ENCODE measurements around the gene PHACTR3.

Gene PHACTR3

DNA sequence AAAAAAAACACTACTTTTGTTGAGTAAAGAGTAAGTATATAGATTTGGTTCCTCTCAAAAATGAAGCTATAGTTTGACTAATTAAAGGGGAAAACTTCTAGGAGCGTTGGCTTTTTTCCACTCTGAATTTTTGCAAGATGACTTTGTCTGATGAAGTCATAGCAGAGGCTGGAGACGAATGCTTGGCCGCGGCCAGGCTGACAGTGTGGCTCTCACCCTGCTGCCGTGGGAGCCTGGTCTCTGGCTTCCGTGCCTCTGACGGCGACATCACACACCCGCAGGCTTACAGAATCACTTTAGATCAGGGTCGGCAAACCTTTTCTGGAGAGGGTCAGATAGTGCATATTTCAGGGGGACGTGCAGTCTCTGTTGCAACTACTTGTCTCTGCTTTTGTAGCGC is 145.0 kb downstream of the PHACTR3 start:
- no peak overlapping the region for H2AFZ ChIP-seq (ENCODE audit: low read depth, low read length)
- H3K79me1 ChIP-seq (replicated peaks; ENCODE audit: low read length, poor library complexity, severe bottlenecking) = no peaks in the 10 kb centered on the region
- H3K4ac ChIP-seq (ENCODE audit: low read depth in 1 of 2, low read length in 2 of 2) = no peak overlapping the region
- no peak overlapping the region for H2BK12ac ChIP-seq (ENCODE audit: low read length in 2 of 2)
- H2BK120ac ChIP-seq (ENCODE audit: low read depth, low read length) = no peak overlapping the region
- no peak overlapping the region for H3K4me2 ChIP-seq (ENCODE audit: low read length, poor library complexity, severe bottlenecking)
- H3K14ac ChIP-seq (ENCODE audit: low read length in 2 of 2) = no peak overlapping the region
- no peak overlapping the region for H4K8ac ChIP-seq (ENCODE audit: low read length)
- H3K23ac ChIP-seq (ENCODE audit: low read length in 2 of 2) = no peak overlapping the region
- H3K9ac ChIP-seq (ENCODE audit: low read length) = peak overlapping the region; percentile 80
- H3K4me3 ChIP-seq (ENCODE audit: insufficient read depth in 1 of 2, low read depth in 1 of 2, low read length in 2 of 2) = peak overlapping the region in 1 of 2 experiments; percentile 66
- peak overlapping the region; percentile 57 for H2BK5ac ChIP-seq (ENCODE audit: low read depth, low read length, poor library complexity, severe bottlenecking)
- H3K18ac ChIP-seq (ENCODE audit: low read depth in 1 of 2, low read length in 2 of 2) = no peak overlapping the region
- H2AK5ac ChIP-seq (ENCODE audit: low read length, severe bottlenecking) = no peak overlapping the region
- H3K27ac ChIP-seq (ENCODE audit: low read length, poor library complexity, severe bottlenecking) = no peak overlapping the region
- peaks cover 1% of the 10 kb centered on the region for H3K4me1 ChIP-seq (ENCODE audit: control insufficient read depth, insufficient read depth, low read depth, low read length)
- H3K27me3 ChIP-seq (ENCODE audit: control insufficient read depth in 1 of 2, insufficient read depth in 1 of 2, low read length in 2 of 2) = peaks cover 0 to 41% of the 10 kb centered on the region in 2 experiments
- no peak overlapping the region for H2BK15ac ChIP-seq (ENCODE audit: low read depth, poor library complexity, severe bottlenecking)
- DNase-seq = no peak
- no peak overlapping the region for H4K91ac ChIP-seq (ENCODE audit: low read length)
- H3K9me3 ChIP-seq (ENCODE audit: control insufficient read depth, low read length) = no peaks in the 10 kb centered on the region
- H3K36me3 ChIP-seq (ENCODE audit: control insufficient read depth in 1 of 2, insufficient read depth in 2 of 2, low read depth in 1 of 2, low read length in 2 of 2) = no peaks in the 10 kb centered on the region
- WGBS = 80% methylated on average over 12 of the region's 12 CpGs

DNA sequence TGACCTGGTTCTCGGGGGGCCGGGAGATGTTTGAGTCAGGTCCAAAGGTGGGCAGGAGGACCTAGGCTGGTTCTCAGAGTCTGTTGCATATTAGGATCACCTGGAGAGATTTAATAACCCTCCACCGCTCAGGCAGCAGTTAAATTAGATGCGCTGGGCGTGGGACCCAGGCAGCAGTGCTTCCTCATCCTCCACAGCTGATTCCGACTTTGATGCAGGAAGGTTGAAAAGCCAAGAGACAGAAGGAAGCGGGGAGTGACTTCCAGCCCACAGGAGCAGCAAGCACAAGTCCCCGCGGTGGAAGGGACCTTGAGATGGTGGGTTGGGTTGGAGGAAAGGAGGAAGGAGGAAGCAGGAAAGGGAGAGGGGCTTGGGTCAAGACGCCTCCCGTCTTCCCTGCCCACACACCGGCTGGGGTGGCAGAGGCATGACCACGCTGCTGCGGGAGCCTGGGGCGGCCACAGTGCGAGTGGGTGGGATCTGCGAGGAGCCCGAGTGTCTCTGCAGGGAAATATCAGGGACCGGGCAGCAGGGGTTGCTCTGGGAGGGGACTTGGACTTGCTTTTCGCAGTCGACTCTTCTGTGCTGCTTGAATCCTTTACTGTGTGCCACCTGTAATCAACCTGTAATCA is 146.0 kb downstream of the PHACTR3 start:
- H4K91ac ChIP-seq (ENCODE audit: low read length) = no peak overlapping the region
- DNase-seq = no peak

DNA sequence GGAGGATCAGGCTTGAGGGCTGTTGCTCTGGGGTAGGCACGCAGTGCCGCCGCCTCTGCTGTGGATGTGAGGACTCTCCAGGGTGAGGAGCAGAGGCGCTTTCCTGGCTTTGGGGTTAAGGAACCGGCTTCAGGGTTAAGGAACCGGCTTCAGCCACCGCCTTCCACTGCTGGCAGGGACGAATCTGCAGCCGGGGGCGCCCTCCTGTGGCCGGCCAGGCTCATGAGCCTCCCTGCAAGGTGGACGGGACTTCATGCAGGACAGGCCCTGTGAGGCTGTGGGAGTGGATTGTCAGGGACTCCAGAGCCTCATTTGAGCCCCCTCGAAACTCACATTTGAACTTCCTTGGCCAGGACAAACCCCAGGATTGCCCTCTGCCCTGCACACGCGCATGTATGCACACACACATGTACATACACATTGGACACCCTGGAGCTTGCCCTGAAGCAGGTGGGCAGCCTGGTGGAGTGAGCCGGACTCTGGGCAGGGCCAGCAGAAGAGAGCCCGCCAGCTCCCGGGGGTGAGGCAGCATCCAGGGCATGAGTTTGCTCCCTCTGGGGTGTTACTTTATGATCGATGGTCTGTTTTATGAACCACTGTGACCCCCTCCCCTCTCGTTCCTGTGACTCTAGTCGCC is 146.9 kb downstream of the PHACTR3 start:
- no peak overlapping the region for H2BK12ac ChIP-seq (ENCODE audit: low read length in 2 of 2)
- H2AK5ac ChIP-seq (ENCODE audit: low read length, severe bottlenecking) = no peak overlapping the region
- peaks cover 0 to 59% of the 10 kb centered on the region in 2 experiments for H3K27me3 ChIP-seq (ENCODE audit: control insufficient read depth in 1 of 2, insufficient read depth in 1 of 2, low read length in 2 of 2)
- no peak for DNase-seq
- no peaks in the 10 kb centered on the region for H3K36me3 ChIP-seq (ENCODE audit: control insufficient read depth in 1 of 2, insufficient read depth in 2 of 2, low read depth in 1 of 2, low read length in 2 of 2)
- no peak overlapping the region for H3K9ac ChIP-seq (ENCODE audit: low read length)
- H4K8ac ChIP-seq (ENCODE audit: low read length) = no peak overlapping the region
- H3K9me3 ChIP-seq (ENCODE audit: control insufficient read depth, low read length) = no peaks in the 10 kb centered on the region
- no peak overlapping the region for H2BK15ac ChIP-seq (ENCODE audit: low read depth, poor library complexity, severe bottlenecking)
- H3K4me2 ChIP-seq (ENCODE audit: low read length, poor library complexity, severe bottlenecking) = no peak overlapping the region
- no peak overlapping the region for H3K4me3 ChIP-seq (ENCODE audit: insufficient read depth in 1 of 2, low read depth in 1 of 2, low read length in 2 of 2)
- H2AFZ ChIP-seq (ENCODE audit: low read depth, low read length) = no peak overlapping the region
- no peak overlapping the region for H3K4ac ChIP-seq (ENCODE audit: low read depth in 1 of 2, low read length in 2 of 2)
- no peak overlapping the region for H3K27ac ChIP-seq (ENCODE audit: low read length, poor library complexity, severe bottlenecking)
- H3K14ac ChIP-seq (ENCODE audit: low read length in 2 of 2) = no peak overlapping the region
- WGBS = 76% methylated on average over 21 of the region's 21 CpGs
- no peak overlapping the region for H3K23ac ChIP-seq (ENCODE audit: low read length in 2 of 2)
- no peak overlapping the region for H3K18ac ChIP-seq (ENCODE audit: low read depth in 1 of 2, low read length in 2 of 2)
- H4K91ac ChIP-seq (ENCODE audit: low read length) = no peak overlapping the region
- H2BK120ac ChIP-seq (ENCODE audit: low read depth, low read length) = no peak overlapping the region
- H3K4me1 ChIP-seq (ENCODE audit: control insufficient read depth, insufficient read depth, low read depth, low read length) = peaks cover 1% of the 10 kb centered on the region
- no peaks in the 10 kb centered on the region for H3K79me1 ChIP-seq (replicated peaks; ENCODE audit: low read length, poor library complexity, severe bottlenecking)
- H2BK5ac ChIP-seq (ENCODE audit: low read depth, low read length, poor library complexity, severe bottlenecking) = no peak overlapping the region

More for the DNA sequence above, 146.0 kb downstream of the PHACTR3 start:
- no peak overlapping the region for H3K4ac ChIP-seq (ENCODE audit: low read depth in 1 of 2, low read length in 2 of 2)
- no peak overlapping the region for H4K8ac ChIP-seq (ENCODE audit: low read length)
- H3K9ac ChIP-seq (ENCODE audit: low read length) = peak overlapping the region; percentile 80
- H3K4me3 ChIP-seq (ENCODE audit: insufficient read depth in 1 of 2, low read depth in 1 of 2, low read length in 2 of 2) = no peak overlapping the region
- no peaks in the 10 kb centered on the region for H3K79me1 ChIP-seq (replicated peaks; ENCODE audit: low read length, poor library complexity, severe bottlenecking)
- H3K23ac ChIP-seq (ENCODE audit: low read length in 2 of 2) = no peak overlapping the region
- no peak overlapping the region for H3K4me2 ChIP-seq (ENCODE audit: low read length, poor library complexity, severe bottlenecking)
- H3K9me3 ChIP-seq (ENCODE audit: control insufficient read depth, low read length) = no peaks in the 10 kb centered on the region
- no peak overlapping the region for H2BK5ac ChIP-seq (ENCODE audit: low read depth, low read length, poor library complexity, severe bottlenecking)
- H2BK15ac ChIP-seq (ENCODE audit: low read depth, poor library complexity, severe bottlenecking) = no peak overlapping the region
- no peak overlapping the region for H2BK12ac ChIP-seq (ENCODE audit: low read length in 2 of 2)
- peaks cover 1% of the 10 kb centered on the region for H3K4me1 ChIP-seq (ENCODE audit: control insufficient read depth, insufficient read depth, low read depth, low read length)
- H2AK5ac ChIP-seq (ENCODE audit: low read length, severe bottlenecking) = no peak overlapping the region
- H3K18ac ChIP-seq (ENCODE audit: low read depth in 1 of 2, low read length in 2 of 2) = no peak overlapping the region
- H2AFZ ChIP-seq (ENCODE audit: low read depth, low read length) = no peak overlapping the region
- H2BK120ac ChIP-seq (ENCODE audit: low read depth, low read length) = no peak overlapping the region
- no peak overlapping the region for H3K27ac ChIP-seq (ENCODE audit: low read length, poor library complexity, severe bottlenecking)
- peaks cover 0 to 51% of the 10 kb centered on the region in 2 experiments for H3K27me3 ChIP-seq (ENCODE audit: control insufficient read depth in 1 of 2, insufficient read depth in 1 of 2, low read length in 2 of 2)
- no peak overlapping the region for H3K14ac ChIP-seq (ENCODE audit: low read length in 2 of 2)
- 90% methylated on average over 21 of the region's 21 CpGs for WGBS
- no peaks in the 10 kb centered on the region for H3K36me3 ChIP-seq (ENCODE audit: control insufficient read depth in 1 of 2, insufficient read depth in 2 of 2, low read depth in 1 of 2, low read length in 2 of 2)

DNA sequence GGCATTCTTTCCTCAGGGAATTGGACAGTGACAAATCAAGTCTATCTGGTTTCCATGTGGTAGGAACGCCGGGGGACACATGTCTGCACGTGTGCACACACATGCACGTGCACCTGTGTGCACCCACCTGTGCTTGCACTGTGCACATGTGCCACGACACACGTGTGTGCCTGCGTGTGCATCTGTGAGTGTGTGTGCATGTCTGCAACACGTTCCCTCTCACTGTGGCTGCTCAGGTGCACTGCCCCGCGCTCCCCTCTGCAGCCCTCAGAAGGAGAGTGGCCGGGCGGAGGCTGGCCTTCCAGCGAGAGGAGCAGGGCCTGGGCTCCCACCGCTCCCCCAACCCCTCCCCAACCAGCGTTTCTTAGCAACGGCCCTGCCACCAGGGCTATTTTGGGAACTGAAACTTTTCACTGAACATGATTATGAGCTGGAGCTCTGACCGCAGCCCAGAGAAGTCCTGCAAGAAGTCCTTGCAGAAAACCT is 147.8 kb downstream of the PHACTR3 start:
- WGBS = 71% methylated on average over 17 of the region's 17 CpGs
- Histone ChIP-seq H3K9me3 (ENCODE audit: control insufficient read depth, low read length) (no peaks in the 10 kb centered on the region), H2AFZ (ENCODE audit: low read depth, low read length) (no peak overlapping the region), H3K18ac (ENCODE audit: low read depth in 1 of 2, low read length in 2 of 2) (no peak overlapping the region), H3K4me2 (ENCODE audit: low read length, poor library complexity, severe bottlenecking) (no peak overlapping the region), H4K8ac (ENCODE audit: low read length) (no peak overlapping the region), H3K14ac (ENCODE audit: low read length in 2 of 2) (no peak overlapping the region), H3K36me3 (ENCODE audit: control insufficient read depth in 1 of 2, insufficient read depth in 2 of 2, low read depth in 1 of 2, low read length in 2 of 2) (no peaks in the 10 kb centered on the region), H3K4me3 (ENCODE audit: insufficient read depth in 1 of 2, low read depth in 1 of 2, low read length in 2 of 2) (no peak overlapping the region), H2BK5ac (ENCODE audit: low read depth, low read length, poor library complexity, severe bottlenecking) (no peak overlapping the region), H3K23ac (ENCODE audit: low read length in 2 of 2) (no peak overlapping the region), H3K9ac (ENCODE audit: low read length) (no peak overlapping the region), H2AK5ac (ENCODE audit: low read length, severe bottlenecking) (no peak overlapping the region), H3K4ac (ENCODE audit: low read depth in 1 of 2, low read length in 2 of 2) (no peak overlapping the region), H3K4me1 (ENCODE audit: control insufficient read depth, insufficient read depth, low read depth, low read length) (peaks cover 1% of the 10 kb centered on the region), H3K79me1 (replicated peaks; ENCODE audit: low read length, poor library complexity, severe bottlenecking) (no peaks in the 10 kb centered on the region), H2BK15ac (ENCODE audit: low read depth, poor library complexity, severe bottlenecking) (no peak overlapping the region), H3K27ac (ENCODE audit: low read length, poor library complexity, severe bottlenecking) (no peak overlapping the region), H2BK12ac (ENCODE audit: low read length in 2 of 2) (no peak overlapping the region), H3K27me3 (ENCODE audit: control insufficient read depth in 1 of 2, insufficient read depth in 1 of 2, low read length in 2 of 2) (peaks cover 0 to 64% of the 10 kb centered on the region in 2 experiments), H4K91ac (ENCODE audit: low read length) (peak overlapping the region; percentile 14), H2BK120ac (ENCODE audit: low read depth, low read length) (no peak overlapping the region)
- DNase-seq = no peak
